Measurements from ENCODE around the gene ADPRS. TPM values are rescaled to one million over a fixed set of nuclear protein-coding genes. Genes with fewer than 3 reads are reported as not detected.

Gene ADPRS
- total RNA-seq, 3 donors from 2014 or later: 17.8 to 24.5 (median 18.0) TPM

- ATAC-seq (peak; percentile 98), DNase-seq (peak; percentile 85 to 97 (median 86))
- Histone ChIP-seq H3K36me3 (ENCODE audit: low read depth) (peaks cover 7% of the 10 kb centered on the region), H3K9me3 (no peaks in the 10 kb centered on the region), H3K4me3 (no peak overlapping the region), H3K4me1 (ENCODE audit: low read depth) (peaks cover 9% of the 10 kb centered on the region)
- intact Hi-C loops (cut with DNase I, micrococcal nuclease): no loop called here
- TF ChIP-seq, protein P1, sequence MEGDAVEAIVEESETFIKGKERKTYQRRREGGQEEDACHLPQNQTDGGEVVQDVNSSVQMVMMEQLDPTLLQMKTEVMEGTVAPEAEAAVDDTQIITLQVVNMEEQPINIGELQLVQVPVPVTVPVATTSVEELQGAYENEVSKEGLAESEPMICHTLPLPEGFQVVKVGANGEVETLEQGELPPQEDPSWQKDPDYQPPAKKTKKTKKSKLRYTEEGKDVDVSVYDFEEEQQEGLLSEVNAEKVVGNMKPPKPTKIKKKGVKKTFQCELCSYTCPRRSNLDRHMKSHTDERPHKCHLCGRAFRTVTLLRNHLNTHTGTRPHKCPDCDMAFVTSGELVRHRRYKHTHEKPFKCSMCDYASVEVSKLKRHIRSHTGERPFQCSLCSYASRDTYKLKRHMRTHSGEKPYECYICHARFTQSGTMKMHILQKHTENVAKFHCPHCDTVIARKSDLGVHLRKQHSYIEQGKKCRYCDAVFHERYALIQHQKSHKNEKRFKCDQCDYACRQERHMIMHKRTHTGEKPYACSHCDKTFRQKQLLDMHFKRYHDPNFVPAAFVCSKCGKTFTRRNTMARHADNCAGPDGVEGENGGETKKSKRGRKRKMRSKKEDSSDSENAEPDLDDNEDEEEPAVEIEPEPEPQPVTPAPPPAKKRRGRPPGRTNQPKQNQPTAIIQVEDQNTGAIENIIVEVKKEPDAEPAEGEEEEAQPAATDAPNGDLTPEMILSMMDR (IDR thresholded peaks at IDR 0.05): no peak
Observed at GRCh38 chr1:36133484-36133883, 44.8 kb downstream of the ADPRS start.

DNA sequence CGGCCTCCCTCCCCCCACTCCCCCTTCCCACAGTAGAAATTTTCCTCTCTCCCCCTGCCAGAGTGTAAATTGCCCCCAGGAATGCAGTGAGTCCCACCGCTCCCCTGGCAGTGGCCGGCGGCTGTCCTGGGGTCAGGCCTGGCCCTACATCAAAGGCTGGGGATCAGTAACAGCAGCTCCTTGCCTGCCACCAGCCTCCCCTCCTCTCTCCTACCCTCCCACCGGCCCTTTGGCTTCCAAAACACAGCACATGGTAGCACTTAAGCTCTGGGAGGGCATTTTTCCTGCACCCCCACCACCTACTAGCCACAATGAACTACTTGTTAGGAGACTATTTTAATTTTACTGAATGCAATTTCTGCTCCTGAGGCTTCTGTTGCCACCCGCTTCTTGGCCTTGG, 45.3 kb downstream of the ADPRS start:
- ATAC-seq: no peak
- Histone ChIP-seq H3K4me1 (ENCODE audit: low read depth) (peaks cover 9% of the 10 kb centered on the region), H3K36me3 (ENCODE audit: low read depth) (peaks cover 10% of the 10 kb centered on the region), H3K9me3 (no peaks in the 10 kb centered on the region), H3K4me3 (no peak overlapping the region)
- intact Hi-C loops (cut with DNase I, micrococcal nuclease): no loop called here
- DNase-seq: no peak
- TF ChIP-seq, protein P1 (IDR thresholded peaks at IDR 0.05): no peak

DNA sequence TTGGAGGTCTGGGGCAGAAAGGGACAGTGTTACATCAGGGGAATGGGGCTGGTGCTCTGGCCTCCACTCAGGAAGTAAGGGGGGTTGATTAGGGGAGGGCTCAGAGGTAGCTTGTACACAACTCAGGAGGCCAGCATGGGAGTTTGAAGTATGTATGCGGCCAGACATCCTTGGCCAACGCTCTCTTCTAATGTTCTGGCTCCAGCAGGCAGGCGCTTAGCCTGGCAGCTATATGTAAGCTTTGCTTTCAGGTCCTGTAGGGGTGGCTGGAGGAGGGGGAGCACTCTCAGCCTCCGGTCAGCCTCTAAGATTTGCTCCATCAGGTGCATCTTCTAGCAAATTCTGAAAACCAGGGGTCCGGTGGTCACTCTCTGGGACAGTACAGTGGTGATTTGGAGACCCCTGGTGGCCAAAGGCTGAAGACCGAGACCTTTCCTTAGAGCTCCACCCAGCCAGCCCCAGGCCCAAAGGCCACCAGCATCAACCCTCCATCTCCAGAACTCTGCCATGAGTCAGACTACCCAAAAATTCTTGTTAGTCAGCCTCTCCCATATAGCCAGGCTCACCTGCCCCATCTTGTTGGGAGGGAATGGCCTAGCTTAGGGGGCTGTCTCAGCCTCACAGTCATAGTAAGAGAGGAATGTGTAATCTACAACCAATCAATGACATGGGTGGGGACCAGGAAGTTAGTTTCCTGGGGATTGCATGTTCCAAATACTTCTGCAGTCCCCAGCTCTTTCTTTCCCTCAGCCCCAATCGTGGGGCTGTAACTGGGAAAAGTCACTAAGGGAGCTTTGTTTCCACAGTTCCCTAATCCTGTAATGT, 46.0 kb downstream of the ADPRS start:
- intact Hi-C loops (cut with DNase I, micrococcal nuclease): no loop called here
- ATAC-seq: peak; percentile 44
- peak in 2 of 3 donors; percentile 57 to 72 for DNase-seq

GRCh38 chr1:36135330-36135667, 46.6 kb downstream of the ADPRS start:
- Histone ChIP-seq H3K36me3 (ENCODE audit: low read depth) (peaks cover 10% of the 10 kb centered on the region), H3K9me3 (no peaks in the 10 kb centered on the region), H3K4me1 (ENCODE audit: low read depth) (peaks cover 9% of the 10 kb centered on the region), H3K4me3 (no peak overlapping the region)
- intact Hi-C loops (cut with DNase I, micrococcal nuclease): no loop called here
- TF ChIP-seq, protein P1 (IDR thresholded peaks at IDR 0.05): no peak
- no peak for DNase-seq
- ATAC-seq: no peak

More for the DNA sequence above, 46.0 kb downstream of the ADPRS start:
- TF ChIP-seq, protein P1 (IDR thresholded peaks at IDR 0.05): peak; percentile 42
- Histone ChIP-seq H3K9me3 (no peaks in the 10 kb centered on the region), H3K4me3 (no peak overlapping the region), H3K4me1 (ENCODE audit: low read depth) (peaks cover 9% of the 10 kb centered on the region), H3K36me3 (ENCODE audit: low read depth) (peaks cover 10% of the 10 kb centered on the region)

GRCh38 chr1:36135796-36136195, 47.1 kb downstream of the ADPRS start:
- DNase-seq (no peak), ATAC-seq (no peak)
- intact Hi-C loops (cut with DNase I, micrococcal nuclease): no loop called here
- TF ChIP-seq, protein P1 (IDR thresholded peaks at IDR 0.05): no peak
- Histone ChIP-seq H3K4me1 (ENCODE audit: low read depth) (peaks cover 9% of the 10 kb centered on the region), H3K36me3 (ENCODE audit: low read depth) (peaks cover 10% of the 10 kb centered on the region), H3K4me3 (no peak overlapping the region), H3K9me3 (no peaks in the 10 kb centered on the region)

All from mucosa of descending colon (tissue), 3 donors.